H54 (cell line): ENCODE measurements around the gene DST.

Experiments
- DNase-seq: peaks from one replicate; pipeline ENCODE4 v3.0.0; 2011; ENCODE audit warnings: low spot score, mixed read lengths; ENCODE audit not compliant: insufficient read length
- FAIRE-seq: peaks from 3 replicates; lab custom pipeline; 2011; peaks lifted over from hg19 to GRCh38; lab: Jason Lieb, UNC
- POLR2A ChIP-seq: IDR thresholded peaks from 2 replicates; pipeline ENCODE4 v1.6.1; 2011; ENCODE audit warnings: low read depth, mild to moderate bottlenecking, low read length

Gene DST

GRCh38 chr6:56555438-56555872 lies 87.2 kb downstream of the DST start:
- DNase-seq (no peak), FAIRE-seq (peak; percentile 64)
- no peak for TF ChIP-seq POLR2A

GRCh38 chr6:56552187-56553130 lies 90.2 kb downstream of the DST start:
- no peak for DNase-seq
- peak; percentile 85 for FAIRE-seq

GRCh38 chr6:56551409-56552120 lies 91.1 kb downstream of the DST start:
- TF ChIP-seq POLR2A: no peak
- no peak for DNase-seq
- FAIRE-seq: peak; percentile 62

More at GRCh38 chr6:56552187-56553130, 90.2 kb downstream of the DST start:
- TF ChIP-seq POLR2A: no peak

- TF ChIP-seq POLR2A: no peak
- DNase-seq (no peak), FAIRE-seq (peak; percentile 36)
Observed at GRCh38 chr6:56550301-56550700, 92.4 kb downstream of the DST start.

- FAIRE-seq (no peak), DNase-seq (no peak)
- no peak for TF ChIP-seq POLR2A
Observed at GRCh38 chr6:56549014-56549413, 93.7 kb downstream of the DST start.

GRCh38 chr6:56547687-56548086 lies 95.0 kb downstream of the DST start:
- DNase-seq (no peak), FAIRE-seq (peak; percentile 45)
- no peak for TF ChIP-seq POLR2A

- peak; percentile 63 for TF ChIP-seq POLR2A
- FAIRE-seq (peak; percentile 100), DNase-seq (peak; percentile 80)
Observed at GRCh38 chr6:56542364-56543331, 100.0 kb downstream of the DST start.

- no peak for DNase-seq
- no peak for TF ChIP-seq POLR2A
- FAIRE-seq: peak; percentile 55
Observed at GRCh38 chr6:56541741-56542360, 100.8 kb downstream of the DST start.

- FAIRE-seq: peak; percentile 83
- TF ChIP-seq POLR2A: no peak
- no peak for DNase-seq
Observed at GRCh38 chr6:56541030-56541600, 101.6 kb downstream of the DST start.

- DNase-seq: no peak
- TF ChIP-seq POLR2A: no peak
- peak; percentile 60 for FAIRE-seq
Observed at GRCh38 chr6:56540232-56541029, 102.3 kb downstream of the DST start.

GRCh38 chr6:56539527-56540105 lies 103.1 kb downstream of the DST start:
- TF ChIP-seq POLR2A: no peak
- DNase-seq (no peak), FAIRE-seq (peak; percentile 38)
